Measurements from ENCODE around the gene GRIA4.

Gene GRIA4

GRCh38 chr11:105618343-105618955, 8.6 kb downstream of the GRIA4 start:
- TF ChIP-seq CTCF (IDR thresholded peaks at IDR 0.05; ENCODE audit: insufficient read depth, low read length, poor library complexity, severe bottlenecking), result no peak
- no peaks in the 10 kb centered on the region for H3K9me3 ChIP-seq (ENCODE audit: insufficient read depth, low read length)
- H3K36me3 ChIP-seq (ENCODE audit: low read length), result no peaks in the 10 kb centered on the region
- no peaks in the 10 kb centered on the region for H3K79me2 ChIP-seq (ENCODE audit: insufficient read depth, low read length)
- no peaks in the 10 kb centered on the region for H4K20me1 ChIP-seq (ENCODE audit: low read depth, low read length)
- H3K4me2 ChIP-seq (ENCODE audit: low read depth, low read length, poor library complexity, severe bottlenecking), result no peak overlapping the region
- no peaks in the 10 kb centered on the region for H3K27me3 ChIP-seq (ENCODE audit: low read length)
- no peak overlapping the region for H3K4me3 ChIP-seq (ENCODE audit: insufficient read depth, low read length, poor library complexity, severe bottlenecking)
- H3K27ac ChIP-seq (ENCODE audit: low read depth, low read length), result no peak overlapping the region
- no peaks in the 10 kb centered on the region for H3K9me2 ChIP-seq (replicated peaks; ENCODE audit: insufficient read depth, low read length)
- no peaks in the 10 kb centered on the region for H3F3A ChIP-seq (ENCODE audit: insufficient read depth)
- no peak overlapping the region for H2AFZ ChIP-seq (ENCODE audit: low read depth, low read length, severe bottlenecking)
- H3K9ac ChIP-seq (ENCODE audit: low read length), result no peak overlapping the region

- Histone ChIP-seq H3K9me2 (replicated peaks; ENCODE audit: insufficient read depth, low read length) (no peaks in the 10 kb centered on the region), H3K9me3 (ENCODE audit: insufficient read depth, low read length) (no peaks in the 10 kb centered on the region), H3K79me2 (ENCODE audit: insufficient read depth, low read length) (no peaks in the 10 kb centered on the region), H3K9ac (ENCODE audit: low read length) (no peak overlapping the region), H3K27ac (ENCODE audit: low read depth, low read length) (no peak overlapping the region), H3K27me3 (ENCODE audit: low read length) (no peaks in the 10 kb centered on the region), H3K4me2 (ENCODE audit: low read depth, low read length, poor library complexity, severe bottlenecking) (no peak overlapping the region), H4K20me1 (ENCODE audit: low read depth, low read length) (no peaks in the 10 kb centered on the region), H2AFZ (ENCODE audit: low read depth, low read length, severe bottlenecking) (no peak overlapping the region), H3K36me3 (ENCODE audit: low read length) (no peaks in the 10 kb centered on the region), H3K4me3 (ENCODE audit: insufficient read depth, low read length, poor library complexity, severe bottlenecking) (no peak overlapping the region), H3F3A (ENCODE audit: insufficient read depth) (no peaks in the 10 kb centered on the region)
- no peak for TF ChIP-seq CTCF (IDR thresholded peaks at IDR 0.05; ENCODE audit: insufficient read depth, low read length, poor library complexity, severe bottlenecking)
- no peak for TF ChIP-seq EZH2phosphoT487 (conservative IDR thresholded peaks at IDR 0.05; ENCODE audit: low read length)
Measured at GRCh38 chr11:105619556-105619955, 9.7 kb downstream of the GRIA4 start.

- TF ChIP-seq CTCF (IDR thresholded peaks at IDR 0.05; ENCODE audit: insufficient read depth, low read length, poor library complexity, severe bottlenecking), result no peak
- no peak for TF ChIP-seq EZH2phosphoT487 (conservative IDR thresholded peaks at IDR 0.05; ENCODE audit: low read length)
- no peaks in the 10 kb centered on the region for H3K27me3 ChIP-seq (ENCODE audit: low read length)
- no peaks in the 10 kb centered on the region for H3K9me3 ChIP-seq (ENCODE audit: insufficient read depth, low read length)
- H2AFZ ChIP-seq (ENCODE audit: low read depth, low read length, severe bottlenecking), result no peak overlapping the region
- no peak overlapping the region for H3K4me3 ChIP-seq (ENCODE audit: insufficient read depth, low read length, poor library complexity, severe bottlenecking)
- H3K9me2 ChIP-seq (replicated peaks; ENCODE audit: insufficient read depth, low read length), result no peaks in the 10 kb centered on the region
- H4K20me1 ChIP-seq (ENCODE audit: low read depth, low read length), result no peaks in the 10 kb centered on the region
- no peak overlapping the region for H3K9ac ChIP-seq (ENCODE audit: low read length)
- H3F3A ChIP-seq (ENCODE audit: insufficient read depth), result no peaks in the 10 kb centered on the region
- H3K36me3 ChIP-seq (ENCODE audit: low read length), result no peaks in the 10 kb centered on the region
- no peaks in the 10 kb centered on the region for H3K79me2 ChIP-seq (ENCODE audit: insufficient read depth, low read length)
- no peak overlapping the region for H3K27ac ChIP-seq (ENCODE audit: low read depth, low read length)
- no peak overlapping the region for H3K4me2 ChIP-seq (ENCODE audit: low read depth, low read length, poor library complexity, severe bottlenecking)
Measured at GRCh38 chr11:105622016-105622415, 12.1 kb downstream of the GRIA4 start.
